EL (cell line): Measurements from ENCODE around the gene TCTA.
"Not testable (repeated sequence)": the region's sequence is repeated elsewhere in the genome, so short reads cannot be mapped to it uniquely, and the experiment has no call there.

Experiments
- DNase-seq: peaks from one replicate; pipeline ENCODE4 v3.0.0-alpha.2; 2016

Gene TCTA, protein sequence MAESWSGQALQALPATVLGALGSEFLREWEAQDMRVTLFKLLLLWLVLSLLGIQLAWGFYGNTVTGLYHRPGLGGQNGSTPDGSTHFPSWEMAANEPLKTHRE

DNA sequence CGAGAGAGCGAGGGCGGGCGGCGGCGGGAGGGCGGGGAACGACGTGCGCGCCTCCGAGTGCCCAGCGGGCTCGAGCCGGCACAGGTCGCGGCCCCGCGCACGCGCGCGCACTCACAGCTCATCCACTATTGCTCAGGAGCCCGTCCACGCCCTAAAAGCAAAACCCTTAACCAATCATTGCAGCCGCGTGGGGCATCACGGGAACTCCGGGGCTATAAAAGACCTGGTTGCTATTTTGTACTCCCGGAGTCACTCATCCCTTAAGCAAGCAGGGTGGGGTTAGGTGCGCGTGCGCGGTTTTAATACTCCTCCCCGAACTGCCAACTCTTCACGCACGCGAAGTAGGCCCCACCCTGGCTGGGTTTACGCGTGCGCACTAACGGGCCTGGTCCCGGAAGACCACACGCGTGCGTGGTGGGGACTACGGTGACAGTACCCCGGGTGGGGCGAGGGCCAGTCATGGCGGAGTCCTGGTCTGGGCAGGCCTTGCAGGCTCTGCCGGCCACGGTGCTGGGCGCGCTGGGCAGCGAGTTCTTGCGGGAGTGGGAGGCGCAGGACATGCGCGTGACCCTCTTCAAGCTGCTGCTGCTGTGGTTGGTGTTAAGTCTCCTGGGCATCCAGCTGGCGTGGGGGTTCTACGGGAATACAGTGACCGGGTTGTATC lies at the start of gene TCTA, which contains the start of gene RHOA:
Gene TCTA, plus strand, starts transcription at position 456 of the 664 bp plus-strand sequence. Its CDS starts 4 bp downstream, at position 460.
Gene RHOA, minus strand, starts transcription at position 9 of the 664 bp plus-strand sequence. CDS start 36,387 bp downstream, outside the sequence.
- peak; percentile 100 for DNase-seq

DNA sequence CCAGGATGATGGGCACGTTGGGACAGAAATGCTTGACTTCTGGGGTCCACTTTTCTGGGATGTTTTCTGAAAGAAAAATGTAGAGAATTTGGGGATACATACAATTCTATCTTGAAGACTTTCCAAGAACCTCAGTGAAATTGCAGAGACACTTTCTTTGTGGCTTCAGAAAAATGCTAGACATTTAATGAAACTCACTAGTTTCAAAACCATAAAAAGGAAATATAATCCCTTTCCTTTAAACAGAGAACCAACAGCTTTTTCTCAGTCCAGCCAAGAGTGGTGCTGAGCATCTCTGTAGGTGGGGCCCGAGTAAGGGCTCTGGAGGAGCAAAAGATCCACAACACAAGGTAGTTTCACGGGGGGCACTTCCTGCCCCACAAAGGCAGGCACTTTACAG lies 49.7 kb upstream of the TCTA start:
- peak; percentile 30 for DNase-seq

DNA sequence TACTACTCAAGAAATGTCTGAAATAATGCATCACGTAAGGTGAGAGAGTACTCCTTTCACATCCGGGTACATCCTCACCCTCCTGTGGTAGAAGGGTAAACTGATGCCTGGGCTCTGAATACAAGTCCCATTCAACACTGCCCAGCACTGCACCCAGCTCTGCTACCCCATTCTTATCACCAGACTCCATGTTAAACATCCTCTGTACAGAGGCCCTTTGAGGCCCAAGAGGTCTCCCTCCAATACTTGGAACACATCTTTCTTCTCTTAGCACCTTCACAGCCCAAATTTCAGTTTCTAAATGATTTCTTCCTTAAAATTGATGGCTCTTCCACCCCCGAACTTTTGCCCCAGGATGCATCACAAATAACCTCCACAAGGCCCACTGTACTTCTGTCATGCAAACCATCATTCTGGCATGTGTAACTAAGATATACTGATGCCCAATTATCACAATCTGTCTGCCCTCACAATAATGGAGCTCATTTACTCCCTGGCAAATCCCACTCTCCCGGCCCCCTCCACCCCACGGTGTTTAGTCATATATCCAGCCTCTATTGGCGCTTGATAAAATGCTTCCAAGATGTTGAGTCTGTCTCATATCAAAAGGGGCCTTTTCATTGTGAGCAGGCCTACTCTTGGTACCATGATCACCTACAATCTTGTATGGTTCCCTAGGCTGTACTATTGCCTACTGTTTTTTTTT lies 41.5 kb upstream of the TCTA start:
- DNase-seq: no peak

DNA sequence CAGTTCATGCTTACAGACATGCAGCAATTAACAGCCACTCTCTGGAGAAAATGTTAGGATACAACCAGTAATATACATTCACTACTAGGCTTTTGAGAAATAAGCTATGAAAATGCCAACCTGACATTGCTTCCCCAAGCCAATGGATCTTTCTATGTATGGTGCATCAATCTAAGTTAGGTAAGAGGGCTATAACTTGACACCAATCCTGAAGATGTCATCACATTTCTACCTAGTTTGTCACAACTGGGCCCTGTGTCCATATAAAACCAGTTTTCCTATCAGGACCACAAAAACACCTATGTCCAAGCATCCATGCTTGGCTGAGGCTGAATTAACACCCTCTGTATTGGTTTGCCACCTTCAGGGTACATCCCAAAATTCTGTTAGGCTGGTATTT lies 40.3 kb upstream of the TCTA start:
- DNase-seq: no peak

DNA sequence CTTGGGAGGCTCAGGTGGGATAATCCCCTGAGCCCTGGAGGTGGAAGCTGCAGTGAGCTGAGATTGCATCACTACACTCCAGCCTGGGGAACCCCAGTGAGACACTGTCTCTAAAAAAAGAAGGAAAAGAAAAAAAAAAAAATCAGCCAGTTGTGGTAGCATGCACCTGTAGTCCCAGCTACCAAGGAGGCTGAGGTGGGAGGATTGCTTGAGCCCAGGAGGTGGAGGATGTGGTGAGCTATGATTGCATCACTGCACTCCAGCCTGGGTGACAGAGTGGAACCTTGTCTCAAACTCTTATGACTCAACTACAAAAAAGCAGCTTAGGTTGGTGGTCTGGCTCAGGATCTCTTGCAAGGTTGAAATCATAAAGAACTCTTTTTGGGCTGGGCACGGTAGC lies 34.7 kb upstream of the TCTA start:
- peak; percentile 52 for DNase-seq

DNA sequence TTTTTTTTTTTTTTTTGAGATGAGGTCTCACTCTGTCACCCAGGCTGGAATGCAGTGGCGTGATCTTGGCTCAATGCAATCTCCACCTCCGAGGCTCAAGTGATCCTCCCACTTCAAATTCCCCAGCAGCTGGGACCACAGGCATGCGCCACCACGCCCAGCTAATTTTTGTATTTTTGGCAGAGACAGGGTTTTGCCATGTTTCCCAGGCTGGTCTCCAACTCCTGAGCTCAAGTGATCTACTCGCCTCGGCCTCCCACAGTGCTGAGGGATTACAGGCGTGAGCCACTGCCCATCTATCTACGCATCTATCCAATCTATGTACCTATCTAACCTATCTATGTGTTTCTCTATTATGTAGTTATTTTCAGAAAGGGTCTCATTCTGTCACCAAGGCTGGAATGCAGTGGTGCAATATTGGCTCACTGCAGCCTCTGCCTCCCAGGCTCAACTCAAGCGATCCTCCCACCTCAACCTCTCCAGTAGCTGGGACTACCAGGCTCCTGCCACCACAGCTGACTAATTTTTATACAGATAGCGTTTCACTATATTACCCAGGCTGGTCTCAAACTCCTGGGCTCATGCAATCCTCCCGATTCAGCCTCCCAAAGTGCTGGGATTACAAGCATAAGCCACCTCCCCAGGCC lies 33.9 kb upstream of the TCTA start:
- DNase-seq: peak; percentile 89

DNA sequence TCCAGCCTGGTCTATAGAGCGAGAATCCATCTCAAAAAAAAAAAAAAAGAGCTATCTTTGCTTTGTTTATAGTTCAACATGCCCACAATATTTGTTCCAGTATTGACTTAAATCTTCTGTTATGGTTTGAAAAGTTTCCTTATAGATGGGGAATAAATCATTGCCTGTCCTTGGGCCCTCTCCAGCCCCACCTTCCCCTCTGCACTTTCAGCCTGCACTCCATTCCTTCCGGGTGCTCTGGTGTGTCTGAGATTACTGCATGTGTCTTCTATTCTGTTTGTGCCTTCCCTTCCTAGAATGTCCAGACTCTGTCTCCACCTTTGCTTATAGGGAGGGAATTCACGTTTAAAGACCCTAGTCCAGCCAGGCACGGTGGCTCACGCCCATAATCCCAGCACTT lies 28.8 kb upstream of the TCTA start:
- DNase-seq: no peak

DNA sequence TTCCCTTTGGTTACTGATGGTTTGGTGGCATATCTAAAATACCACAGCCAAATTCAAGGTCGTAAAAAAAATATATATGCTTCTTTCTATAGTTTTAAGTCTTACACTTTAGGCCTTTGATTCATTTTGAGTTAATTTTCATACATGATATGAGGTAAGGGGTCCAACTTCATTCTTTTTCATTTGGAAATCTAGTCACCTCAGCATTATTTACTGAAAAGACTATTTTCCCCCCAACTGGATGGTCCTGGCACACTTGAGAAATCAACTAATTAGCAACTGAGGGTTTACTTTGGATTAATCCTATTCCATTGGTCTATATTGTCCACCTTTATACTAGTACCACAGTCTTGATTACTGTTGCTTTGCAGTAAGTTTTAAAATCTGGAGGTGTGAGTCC lies 26.6 kb upstream of the TCTA start:
- DNase-seq: no peak

DNA sequence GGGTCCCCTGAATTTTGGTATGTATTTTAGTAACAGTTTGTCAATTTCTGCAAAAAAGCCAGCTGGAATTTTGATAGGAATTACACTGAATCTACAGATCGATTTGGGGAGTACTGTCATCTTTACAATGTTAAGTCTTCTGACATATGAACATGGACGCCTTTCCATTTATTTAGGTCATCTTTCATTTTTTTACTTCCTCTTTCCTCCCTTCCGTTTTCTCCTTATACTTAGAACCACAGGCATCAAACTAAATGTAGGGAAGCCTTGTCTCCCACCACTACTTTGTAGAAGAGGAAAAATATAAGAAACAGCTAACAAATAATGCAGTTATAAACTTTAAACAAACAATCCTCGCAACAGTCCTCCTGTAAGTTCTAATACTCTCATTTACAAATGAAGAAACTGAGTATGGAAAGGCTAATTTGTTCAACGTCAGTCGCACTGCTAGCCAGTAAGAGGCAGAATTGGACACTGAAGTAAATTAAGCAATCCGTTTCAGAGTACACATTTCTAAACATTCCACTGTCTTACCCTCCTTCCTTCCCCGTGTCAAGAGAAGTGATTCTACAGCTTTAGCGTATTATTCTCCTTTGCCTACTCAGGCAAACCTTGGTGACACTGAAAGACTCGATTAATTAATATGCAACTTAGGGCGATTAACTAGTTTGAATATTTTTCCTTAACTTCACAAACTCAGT lies 26.0 kb upstream of the TCTA start:
- no peak for DNase-seq

DNA sequence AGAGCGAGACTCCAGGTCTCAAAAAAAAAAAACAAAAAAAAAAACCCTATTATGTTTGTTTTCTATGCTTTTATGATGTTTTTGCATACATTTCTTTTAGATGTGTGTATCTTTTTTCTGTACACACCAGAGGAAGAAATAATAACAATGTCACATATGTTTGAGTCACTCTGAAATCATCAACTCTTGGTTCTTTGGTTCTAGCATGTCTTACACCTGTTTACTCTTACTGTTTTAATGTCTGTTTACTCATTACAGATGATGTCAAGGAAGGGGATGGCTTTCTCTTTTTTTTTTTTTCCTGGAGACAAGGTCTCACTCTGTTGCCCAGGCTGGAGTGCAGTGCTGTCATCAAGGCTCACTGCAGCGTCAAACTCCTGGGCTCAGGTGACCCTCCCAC lies 24.5 kb upstream of the TCTA start:
- no peak for DNase-seq

DNA sequence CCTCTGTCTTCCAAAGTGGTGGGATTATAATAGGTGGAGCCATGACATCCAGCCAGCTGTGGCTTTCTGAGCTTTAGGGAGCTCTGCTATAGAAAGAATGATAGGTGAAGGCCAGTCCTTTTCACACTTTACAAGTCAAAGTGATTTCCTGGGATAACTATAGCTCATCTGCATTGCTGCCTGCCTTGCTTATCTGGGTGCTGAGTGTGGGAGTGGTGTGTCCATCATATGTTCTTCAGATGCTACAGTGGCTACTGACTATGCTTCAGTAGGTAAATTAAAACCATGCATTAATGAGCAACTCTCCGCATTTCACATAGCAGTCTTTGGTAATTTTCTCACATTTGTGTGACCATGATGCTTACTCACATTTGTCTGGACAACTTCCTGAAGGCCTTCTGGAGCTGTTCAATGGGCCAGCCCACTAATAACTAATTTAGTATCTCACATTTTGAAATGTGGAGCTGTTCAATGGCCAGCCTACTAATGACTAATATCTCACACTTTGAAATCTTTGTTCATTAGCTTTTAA lies 23.9 kb upstream of the TCTA start:
- DNase-seq: no peak

DNA sequence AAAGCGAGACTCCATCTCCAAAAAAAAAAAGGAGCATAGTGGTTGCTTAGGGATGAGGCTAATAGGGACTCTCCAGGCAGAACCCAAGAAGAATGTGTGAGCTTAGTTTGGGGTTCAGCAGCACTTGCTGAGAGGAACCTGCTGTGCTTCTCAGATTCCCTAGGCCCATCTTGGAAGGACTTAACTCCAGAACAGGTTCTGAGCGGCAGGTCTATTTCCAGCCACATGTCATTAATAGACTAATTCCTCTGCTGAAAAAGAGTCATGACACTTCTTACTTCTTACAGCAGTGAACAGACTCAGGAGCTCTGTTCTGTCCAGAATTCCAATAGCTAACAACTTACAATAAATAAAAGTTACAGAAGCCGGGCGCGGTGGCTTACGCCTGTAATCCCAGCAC lies 22.9 kb upstream of the TCTA start:
- DNase-seq: no peak

DNA sequence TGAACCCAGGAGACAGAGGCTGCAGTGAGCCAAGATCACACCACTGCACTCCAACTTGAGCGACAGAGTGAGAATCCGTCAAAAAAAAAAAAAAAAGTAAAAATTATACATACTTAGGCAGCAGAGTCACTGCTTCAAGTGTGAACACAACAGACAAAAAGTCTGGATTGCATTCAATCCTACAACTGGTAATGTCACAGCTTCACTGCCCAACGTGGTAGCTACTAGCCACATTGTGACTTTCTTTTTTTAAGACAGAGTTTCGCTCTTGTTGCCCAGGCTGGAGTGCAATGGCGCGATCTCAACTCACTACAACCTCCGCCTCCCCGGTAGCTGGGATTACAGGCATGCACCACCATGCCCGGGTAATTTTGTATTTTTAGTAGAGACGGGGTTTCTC lies 20.9 kb upstream of the TCTA start:
- not testable (repeated sequence) for DNase-seq

DNA sequence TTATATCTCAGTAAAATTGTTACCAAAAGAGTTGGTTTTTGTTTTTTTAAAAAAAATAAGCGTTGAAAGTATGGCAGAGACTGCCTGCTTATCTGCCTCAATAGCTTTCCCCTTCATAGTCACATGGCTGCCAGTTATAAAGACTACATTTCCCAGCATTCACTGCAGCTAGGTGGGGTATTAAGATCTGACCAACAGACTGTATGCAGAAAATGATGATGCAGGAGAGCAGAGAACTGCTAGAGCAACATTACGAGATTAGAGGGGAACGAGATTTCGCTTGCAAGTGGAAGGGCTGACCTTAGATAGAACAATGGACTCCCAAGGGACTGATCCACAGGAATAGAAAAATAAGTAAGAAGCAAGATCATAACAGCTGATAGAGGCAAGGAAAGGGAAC lies 14.8 kb upstream of the TCTA start:
- no peak for DNase-seq

DNA sequence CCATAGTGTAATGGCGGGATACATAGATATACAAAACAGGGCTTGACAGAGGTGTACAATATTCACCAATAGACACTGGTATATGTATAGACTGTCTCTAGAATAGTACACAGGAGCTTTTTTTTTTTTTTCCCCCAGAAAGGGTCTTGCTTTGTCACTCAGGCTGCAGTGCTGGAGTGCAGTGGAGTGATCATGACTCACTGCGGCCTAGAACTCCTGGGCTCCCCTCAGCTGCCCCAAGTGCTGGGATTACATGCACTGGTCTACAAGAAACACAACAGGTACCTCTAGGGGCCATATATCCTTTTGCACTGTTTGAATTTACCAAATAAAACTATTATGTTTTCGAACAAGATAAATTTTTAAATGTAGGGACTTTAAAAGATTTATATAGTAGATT lies 12.8 kb upstream of the TCTA start:
- no peak for DNase-seq

DNA sequence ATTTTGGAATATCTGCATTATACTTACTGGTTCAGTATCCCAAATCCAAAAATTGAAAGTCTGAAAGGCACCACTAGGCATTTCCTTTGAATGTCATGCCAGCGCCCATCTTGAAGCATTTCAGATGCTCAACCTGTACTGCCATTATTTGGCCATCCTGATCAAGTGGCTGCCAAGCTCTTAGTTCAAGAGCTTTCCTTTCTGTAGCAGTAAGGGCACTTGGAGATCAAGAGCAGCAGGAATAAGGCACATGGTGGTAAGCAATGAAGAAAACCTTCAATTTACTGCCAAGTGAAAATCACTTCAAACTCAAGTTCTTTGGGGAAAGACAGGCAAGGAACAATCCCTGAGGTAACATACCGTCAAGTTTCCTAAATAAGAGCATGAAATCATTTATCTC lies 10.5 kb upstream of the TCTA start:
- DNase-seq: no peak

DNA sequence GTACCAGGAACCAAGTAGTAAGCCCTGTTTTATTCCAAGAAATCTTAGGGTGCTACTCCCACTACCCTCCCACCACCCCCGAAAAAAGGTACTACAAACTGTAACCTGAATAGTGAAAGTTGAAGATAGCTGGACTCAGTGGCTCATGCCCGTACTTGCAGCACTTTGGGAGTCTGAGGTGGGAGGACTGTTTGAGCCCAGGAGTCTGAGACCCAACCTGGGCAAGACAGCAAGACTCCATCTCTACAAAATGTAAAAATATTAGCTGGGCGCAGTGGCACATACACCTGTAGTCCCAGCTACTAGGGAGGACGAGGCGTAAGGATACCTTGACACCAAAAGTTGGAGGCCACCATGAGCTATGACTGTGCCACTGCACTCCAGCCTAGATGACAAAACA lies 8.3 kb upstream of the TCTA start:
- DNase-seq: no peak

DNA sequence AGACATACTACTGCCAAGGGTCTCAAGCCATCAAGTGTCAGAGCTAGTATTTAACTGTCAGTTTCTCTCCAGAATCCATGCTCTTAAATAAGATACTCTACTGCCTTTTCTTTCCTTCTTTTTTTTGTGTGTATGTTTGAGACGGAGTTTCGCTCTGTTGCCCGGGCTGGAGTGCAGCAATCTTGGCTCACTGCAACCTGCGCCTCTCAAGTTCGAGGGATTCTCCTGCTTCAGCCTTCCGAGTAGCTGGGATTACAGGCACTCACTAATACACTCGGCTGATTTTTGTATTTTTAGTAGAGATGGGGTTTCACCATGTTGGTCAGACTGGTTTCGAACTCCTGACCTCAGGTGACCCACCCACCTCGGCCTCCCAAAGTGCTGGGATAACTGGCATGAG lies 6.7 kb upstream of the TCTA start:
- not testable (repeated sequence) for DNase-seq

DNA sequence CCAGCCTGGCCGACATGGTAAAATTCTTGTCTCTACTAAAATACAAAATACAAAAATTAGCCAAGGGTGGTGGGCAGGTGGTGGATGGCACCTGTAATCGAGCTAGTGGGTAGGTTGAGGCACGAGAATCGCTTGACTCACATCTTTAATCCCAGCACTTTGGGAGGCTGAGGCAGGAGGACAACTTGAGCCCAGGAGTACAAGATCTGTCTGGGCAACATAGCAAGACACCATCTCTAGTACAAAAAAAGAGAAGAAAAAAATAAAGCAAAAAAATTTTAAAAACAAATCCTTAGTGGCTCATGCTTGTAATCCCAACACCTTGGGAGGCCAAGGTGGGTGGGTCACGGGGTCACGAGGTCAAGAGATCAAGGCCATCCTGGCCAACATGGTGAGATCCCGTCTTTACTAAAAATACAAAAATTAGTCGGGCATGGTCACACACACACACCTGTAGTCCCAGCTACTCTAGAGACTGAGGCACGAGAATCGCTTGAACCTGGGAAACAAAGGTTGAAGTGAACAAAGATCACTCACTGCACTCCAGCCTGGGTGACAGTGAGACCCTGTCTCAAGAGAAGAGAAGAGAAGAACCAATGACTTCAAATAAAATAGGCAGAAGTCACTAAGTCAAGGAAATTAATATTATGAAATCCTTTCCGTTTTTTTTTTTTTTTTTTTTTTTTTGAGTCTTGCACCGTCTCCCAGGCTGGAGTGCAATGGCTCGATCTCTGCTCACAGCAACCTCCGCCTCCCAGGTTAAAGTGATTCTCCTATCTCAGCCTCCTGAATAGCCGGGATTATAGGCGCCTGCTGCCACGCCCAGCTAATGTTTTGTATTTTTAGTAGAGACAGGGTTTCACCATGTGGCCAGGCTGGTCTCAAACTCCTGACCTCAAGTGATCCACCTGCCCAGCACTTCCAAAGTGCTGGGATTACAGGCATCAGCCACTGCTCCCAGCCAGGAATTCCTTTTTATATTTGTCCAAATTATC lies 5.4 kb upstream of the TCTA start:
- DNase-seq: no peak

DNA sequence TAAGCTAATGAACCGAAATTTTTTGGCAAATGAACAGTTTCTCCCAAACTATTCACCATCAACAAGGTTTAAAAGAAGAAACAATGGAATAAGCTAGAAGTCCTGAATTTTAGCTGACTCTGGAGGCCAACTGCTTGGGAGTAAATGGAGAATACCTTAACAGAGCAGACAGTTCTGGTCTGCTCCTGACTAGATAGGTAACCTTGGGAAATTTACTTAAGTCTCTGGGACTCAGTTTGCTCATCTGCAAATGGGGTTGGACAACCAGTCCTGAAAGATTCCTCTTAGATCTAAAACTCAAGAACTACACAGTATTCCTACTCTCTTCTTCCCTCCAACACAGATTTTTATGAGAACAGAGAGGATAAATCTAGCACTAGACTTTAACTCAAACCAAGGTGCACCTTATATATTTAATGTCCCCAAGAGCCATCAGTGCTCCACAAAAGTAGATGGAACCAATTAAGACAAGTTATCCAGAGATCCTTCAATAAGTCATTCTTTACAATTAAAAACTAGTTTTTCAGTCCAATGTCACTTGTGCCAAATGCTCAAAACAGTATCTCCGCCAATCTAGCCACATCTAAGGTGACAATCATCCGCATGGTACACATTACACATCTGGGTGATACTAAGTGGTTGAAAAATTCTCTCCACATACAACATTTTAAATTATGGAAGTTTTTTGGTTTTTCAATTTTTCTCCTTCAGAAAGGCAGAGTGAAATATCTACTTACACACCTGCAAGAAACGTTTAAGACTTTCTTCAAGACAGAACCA lies 2.0 kb upstream of the TCTA start:
- no peak for DNase-seq
